NCI-H187 (cell line): ENCODE results near the gene SPATA13.

ENCODE experiments used
- DNase-seq, 2 experiments: peaks; one replicate each; lab custom pipeline; 2025; lab: John Stamatoyannopoulos, UW

SPATA13 gene

DNA sequence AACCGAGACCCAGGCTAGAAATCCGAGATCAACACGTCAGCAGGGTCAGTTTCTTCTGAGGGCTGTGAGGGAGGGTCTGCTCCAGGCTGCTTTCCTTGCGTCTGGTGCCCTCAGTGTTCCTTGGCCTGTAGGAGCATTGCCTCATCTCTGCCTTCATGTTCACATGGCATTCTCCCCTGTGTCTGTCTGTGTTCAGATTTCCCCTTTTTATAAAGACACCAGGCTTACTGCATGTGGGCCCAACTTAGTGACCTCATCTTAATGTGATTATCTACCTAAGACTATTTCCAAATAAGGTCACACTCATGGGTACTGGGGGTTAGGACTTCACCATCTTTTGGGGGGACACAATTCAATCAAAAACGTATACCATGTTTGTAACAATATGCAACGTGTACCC is 91.6 kb downstream of the SPATA13 start:
- DNase-seq = no peak

DNA sequence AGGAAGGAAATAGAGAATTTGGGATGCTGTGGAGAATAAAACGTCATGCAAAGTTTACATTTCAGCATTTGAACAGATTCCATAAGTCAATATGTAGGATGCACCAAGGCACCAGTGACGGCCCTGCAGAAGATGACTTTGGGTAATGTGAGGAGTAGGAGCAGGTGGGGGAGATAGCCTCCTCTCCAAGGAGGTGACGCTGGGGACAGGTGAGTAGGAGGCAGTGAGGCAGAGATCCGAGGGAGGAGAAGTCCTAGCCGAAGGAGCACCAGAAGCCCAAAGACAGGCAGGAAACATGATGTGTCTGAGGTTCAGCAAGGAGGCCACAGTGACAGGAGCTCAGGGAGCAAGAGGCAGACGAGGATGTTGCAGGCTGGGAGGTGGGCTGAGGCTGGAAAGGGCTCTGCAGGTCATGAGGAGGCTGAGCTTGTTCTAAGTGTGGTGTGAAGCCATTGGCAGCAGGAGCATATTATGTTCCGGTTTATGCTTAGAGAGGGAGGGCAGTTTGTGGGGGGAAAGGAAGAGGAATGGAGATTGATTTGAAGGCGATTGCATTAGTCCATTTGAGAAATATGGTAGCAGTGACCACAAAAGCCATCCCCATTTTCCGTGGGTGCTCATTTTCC is 93.1 kb downstream of the SPATA13 start:
- DNase-seq = no peak

- DNase-seq = no peak
Observed at GRCh38 chr13:24254146-24254841, 93.8 kb downstream of the SPATA13 start.

DNA sequence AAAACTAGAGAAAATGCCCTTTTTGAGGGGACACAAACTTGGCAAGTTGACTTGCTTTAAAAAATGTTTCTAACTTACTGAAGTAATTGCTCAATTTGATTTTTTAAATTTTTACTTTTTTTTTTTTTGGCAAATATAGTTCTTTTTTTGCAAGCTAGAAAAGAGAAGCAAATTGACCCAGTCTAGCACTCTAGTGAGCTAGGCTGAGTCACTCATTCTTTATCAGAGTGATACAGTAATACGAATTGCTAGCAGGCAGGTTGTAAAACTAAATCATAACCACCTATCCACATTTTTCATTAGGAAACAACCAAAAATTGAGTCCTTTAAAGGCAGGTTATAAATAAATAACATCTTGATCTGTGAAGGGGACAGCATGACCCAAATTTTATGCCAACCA is 97.0 kb downstream of the SPATA13 start:
- DNase-seq = no peak

GRCh38 chr13:24261566-24261965 is 101.0 kb downstream of the SPATA13 start:
- no peak for DNase-seq

DNA sequence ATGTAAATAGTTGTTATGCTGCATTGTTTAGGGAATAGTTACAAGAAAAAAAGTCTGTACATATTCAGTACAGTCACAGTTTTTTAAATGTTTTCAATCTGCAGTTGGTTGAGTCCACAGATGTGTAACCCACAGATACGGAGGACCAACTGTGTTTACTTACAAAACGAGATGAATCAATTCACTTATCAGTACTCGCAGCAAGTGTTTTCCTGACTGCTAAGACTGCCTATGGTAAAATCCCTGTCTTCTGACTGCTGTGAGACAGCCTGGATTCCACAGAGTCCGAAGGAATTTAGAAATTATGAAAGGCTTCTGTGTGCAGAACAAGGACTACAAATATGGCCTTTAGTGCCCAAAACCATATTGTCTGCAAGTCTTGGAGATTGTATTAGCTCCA is 103.1 kb downstream of the SPATA13 start:
- no peak for DNase-seq

DNA sequence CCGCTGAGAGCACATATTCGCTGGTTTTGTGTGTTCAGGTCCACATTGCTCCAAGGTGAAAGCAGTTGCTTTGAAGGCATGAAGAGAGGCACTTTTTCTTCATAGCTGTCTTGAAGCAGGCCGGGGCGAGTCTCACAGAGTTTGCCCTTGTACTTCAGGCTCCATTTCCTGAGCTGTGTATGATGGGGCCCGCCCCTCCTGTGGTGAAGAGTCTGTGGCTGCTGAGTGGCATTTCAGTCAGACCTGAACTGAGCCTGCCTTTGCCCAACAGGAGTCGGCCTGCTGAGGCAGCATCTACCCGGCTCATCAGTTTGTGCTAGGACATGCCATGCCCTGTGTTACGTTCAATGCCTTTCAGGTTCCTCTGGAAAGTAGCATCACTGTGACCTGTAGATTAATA is 104.5 kb downstream of the SPATA13 start:
- DNase-seq = no peak

DNA sequence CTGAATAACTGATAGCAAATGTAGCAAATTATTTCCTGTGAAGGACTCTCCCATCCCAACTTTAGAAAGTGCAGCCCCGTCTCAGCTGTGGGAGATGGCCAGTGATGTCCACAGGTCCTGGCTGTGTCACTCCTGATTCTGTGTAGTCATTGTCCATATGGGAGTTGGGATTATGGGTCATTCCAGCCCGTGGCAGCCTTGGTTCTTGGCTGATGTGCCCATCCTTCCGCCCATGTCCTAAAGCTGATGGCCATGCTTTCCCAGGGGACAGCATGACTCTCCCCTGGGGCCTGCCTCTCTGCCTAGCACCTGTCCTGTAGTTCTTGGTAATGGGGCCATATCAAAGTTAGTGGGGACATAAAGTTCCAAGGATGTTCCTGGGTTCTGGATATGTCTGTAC is 104.9 kb downstream of the SPATA13 start:
- no peak for DNase-seq

DNA sequence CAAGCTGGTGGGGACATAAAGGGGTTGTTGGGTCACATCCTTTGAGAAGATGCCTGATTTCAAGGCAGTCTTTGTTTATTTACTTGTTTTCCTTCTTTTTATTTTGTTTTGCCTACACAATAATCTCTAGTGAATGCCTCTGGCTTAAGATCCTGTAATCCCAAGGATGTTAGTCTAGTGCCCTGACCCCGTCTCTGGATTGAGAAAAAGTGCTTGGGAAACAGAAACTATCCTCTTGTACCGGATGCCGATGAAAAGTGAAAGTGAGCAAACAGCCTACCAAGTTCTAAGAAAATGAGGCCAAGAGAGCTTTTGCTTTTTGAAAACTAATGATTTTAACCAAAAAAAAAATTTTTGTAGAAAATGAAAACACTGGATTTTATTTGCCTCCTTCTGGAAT is 106.8 kb downstream of the SPATA13 start:
- no peak for DNase-seq

DNA sequence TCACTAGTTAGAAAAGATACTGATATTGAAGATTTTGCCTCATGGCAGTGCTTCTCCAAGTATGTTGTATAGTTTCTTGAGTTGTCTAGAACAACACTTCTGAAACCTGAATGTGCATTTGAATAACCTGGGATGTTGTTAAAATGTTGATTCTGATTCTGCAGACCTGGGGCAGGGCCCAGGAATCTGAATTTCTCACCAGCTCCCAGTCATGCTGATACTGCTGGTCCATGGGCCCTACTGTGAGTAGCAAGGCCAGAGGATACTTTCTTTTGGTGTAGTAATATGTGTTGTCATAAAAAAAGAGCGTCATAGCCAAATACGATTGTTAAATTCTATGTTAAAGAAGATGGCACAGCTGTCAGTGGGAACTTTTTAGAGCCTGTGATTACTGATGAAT is 107.3 kb downstream of the SPATA13 start:
- no peak for DNase-seq

DNA sequence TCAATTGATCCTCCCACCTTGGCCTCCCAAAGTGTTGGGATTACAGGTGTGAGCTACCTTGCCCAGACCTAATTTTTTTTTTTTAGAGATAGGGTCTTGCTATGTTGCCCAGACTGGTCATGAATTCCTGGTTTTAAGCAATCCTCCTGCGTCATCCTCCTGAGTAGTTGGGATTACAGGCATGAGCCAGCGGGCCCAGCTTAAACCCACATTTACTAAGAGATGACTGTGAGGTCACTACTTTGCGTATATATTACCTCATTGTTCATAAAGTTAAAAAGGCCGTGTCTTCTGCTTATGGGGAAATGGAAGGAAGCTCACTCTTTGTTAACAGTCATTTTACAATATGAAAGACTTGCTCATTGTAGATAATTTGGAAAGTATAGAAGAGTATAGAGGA is 109.3 kb downstream of the SPATA13 start:
- no peak for DNase-seq

- no peak for DNase-seq
Observed at GRCh38 chr13:24270639-24271141, 110.2 kb downstream of the SPATA13 start.

GRCh38 chr13:24271231-24271600 is 110.7 kb downstream of the SPATA13 start:
- DNase-seq = no peak

GRCh38 chr13:24271601-24272451 is 111.3 kb downstream of the SPATA13 start:
- DNase-seq = no peak

GRCh38 chr13:24272452-24273161 is 112.1 kb downstream of the SPATA13 start:
- DNase-seq = no peak

DNA sequence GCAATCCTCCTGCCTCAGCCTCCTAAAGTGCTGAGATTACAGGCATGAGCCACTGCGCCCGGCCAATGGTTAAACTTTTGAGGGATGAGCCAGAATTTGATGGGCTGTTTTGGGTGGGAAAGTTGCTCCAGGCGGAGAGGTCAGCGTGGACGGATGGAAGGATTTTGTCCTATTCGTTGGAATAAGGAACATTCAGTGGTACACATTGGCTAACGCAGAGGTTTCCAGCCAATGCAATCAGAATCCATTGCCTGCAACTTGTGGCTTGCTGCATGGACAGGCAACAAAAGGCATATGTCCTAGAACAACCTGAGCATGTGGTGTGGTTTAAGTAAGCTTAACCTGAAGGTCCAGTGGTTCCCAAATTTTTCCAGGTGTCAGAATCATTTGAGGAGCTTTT is 113.4 kb downstream of the SPATA13 start:
- no peak for DNase-seq

DNA sequence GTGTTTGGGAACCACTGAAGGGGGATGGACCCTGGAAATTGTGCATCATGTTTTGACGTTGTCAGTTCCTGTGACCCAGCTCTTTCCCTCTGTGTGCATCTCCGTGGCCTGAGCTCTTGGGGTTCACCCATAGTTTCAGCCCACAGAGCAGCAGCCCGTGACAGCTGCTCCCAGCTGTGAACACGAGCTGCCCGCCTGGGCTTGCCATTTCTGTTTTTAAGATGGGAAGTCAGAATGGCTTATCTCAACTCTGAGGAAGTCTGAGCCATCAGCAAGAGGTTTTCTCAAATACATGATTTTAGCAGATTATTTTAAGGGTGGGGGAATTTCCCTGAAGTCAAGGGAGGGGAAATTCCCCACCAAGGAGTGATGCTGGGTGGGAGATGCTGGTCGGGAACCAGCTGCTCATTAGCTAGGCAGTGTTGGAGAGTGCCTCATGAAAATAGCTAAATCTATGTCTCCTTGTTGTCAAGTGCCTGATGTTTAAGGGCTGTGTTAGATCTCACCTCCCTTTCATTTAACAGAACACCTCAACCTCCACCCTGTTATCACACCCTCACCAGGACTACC is 114.0 kb downstream of the SPATA13 start:
- DNase-seq = no peak

DNA sequence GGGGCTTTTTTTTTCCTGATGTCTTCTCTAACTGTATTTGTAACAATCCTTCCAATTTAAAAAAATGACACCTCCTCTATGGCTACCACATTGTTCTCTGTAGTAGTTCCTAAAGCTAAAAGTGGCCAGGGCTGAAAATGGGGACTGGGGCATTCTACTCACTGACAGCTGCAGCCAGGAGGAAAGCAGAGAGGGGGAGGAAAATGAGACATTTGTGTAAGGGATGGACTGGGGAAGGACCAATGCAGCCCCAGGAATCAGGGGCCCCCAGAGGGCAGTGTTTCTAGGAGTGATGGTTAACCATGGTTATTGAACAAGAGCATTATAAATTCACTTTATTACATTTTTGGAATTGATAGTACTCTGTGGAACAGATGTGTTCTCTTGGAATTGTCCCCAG is 114.5 kb downstream of the SPATA13 start:
- DNase-seq = no peak

GRCh38 chr13:24276306-24276705 is 115.8 kb downstream of the SPATA13 start:
- DNase-seq = no peak

GRCh38 chr13:24276861-24277260 is 116.3 kb downstream of the SPATA13 start:
- no peak for DNase-seq

DNA sequence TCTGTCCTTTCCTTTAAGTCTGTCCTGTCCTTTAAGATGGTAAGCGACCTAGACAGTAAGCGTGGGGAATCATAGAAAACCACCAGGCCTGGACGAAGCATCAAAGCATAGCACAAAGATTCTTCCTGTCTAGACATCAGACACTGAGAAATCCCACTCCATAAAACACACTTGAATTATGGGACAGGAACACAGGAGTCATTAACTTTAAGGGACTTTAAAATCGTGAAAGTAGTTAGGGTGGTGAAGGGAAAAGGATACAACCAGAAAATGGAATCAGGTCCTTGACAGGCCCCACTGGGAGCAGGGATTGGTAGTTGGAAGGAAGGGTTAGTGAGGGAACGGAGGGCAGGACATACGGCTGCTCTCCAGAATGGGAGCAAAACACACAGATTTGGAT is 117.2 kb downstream of the SPATA13 start:
- no peak for DNase-seq
